DMS79 (cell line): ENCODE data around the gene POMGNT1.
A peak's percentile ranks its signal among the peaks of the same experiment; 100 is the strongest.
"Not testable (repeated sequence)": the region's sequence is repeated elsewhere in the genome, so short reads cannot be mapped to it uniquely, and the experiment has no call there.

Experiments used
- DNase-seq: peaks from one replicate; lab custom pipeline; 2025; lab: John Stamatoyannopoulos, UW

Gene POMGNT1

DNA sequence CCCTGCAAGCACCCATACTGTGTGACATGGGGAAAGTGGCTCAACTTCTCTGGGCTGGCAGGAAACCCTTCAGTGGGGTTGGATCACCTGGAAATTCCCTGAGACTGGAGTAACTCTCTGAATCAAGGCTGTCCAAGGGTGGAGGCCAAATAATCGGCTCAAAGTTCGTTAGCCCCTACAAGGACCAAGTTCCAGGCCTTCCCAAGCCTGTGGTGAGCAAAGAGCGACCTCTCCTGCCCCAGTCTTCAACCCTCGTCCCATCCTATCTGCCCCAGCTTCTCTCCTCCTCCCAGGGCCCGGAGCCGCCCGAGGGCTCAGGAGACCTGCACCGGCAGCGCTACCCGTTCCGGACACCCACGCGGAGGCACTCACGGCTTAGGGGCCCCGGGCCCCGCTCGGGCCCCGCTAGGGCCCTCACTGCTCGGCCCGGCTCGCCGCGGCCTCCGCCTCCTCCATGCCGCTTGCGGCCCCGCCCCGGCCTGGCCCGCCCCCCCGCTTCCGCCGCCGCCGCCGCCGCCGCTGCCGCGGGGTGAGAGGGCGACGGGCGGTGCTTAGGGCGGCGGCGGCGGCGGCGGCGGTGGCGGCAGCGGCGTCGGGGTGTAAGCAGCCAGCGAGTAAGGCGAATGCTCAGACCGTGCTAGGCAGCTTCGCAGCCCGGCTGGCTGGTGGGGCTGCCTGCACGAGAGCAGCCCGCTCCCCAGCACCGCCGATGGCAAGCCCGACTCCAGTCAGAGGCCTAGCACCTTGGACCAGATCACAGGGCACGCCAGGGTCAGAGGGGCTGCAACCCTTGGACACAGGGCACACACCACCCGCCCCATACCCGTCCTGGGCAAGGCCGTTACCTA lies at the start of gene POMGNT1:
TSS of gene POMGNT1 (minus strand) at position 471 of the 848 bp plus-strand sequence. CDS start 613 bp downstream, outside the sequence.
- DNase-seq = peak; percentile 27

DNA sequence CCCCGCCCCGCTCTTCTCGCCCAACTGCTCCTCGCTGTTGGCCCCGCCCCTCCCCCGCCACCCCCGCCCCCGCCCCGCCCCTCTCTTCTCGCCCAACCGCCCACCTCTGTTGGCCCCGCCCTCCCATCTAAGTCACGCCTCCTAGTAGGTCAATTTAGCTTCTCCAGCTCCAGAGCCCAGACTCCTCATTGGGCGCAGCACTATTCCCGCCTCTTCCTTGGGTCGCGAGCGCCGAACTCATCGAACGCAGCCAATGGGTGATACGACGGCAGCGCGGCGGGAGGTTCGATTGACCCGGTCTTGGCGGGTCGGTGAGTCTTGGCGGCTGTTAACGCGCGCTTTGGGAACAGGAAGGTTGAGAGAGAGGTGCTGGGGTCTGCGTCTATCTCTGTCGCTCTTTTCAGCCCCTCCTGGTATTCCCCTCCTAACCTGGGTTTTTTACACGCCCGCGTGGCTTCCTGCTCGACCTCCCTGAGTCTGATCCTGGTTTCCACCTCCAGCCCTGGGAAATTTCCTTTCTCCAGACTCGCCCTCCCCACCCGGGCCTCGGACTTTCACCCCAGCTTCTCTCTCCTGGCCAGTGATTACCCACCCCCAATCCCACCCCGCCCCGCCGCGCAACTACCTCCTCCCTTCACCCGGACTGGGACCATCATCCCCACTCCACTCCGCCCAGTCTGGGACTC lies 49.3 kb upstream of the POMGNT1 start, which contains the start of gene RAD54L:
TSS of gene RAD54L (plus strand) at position 328 of the 686 bp plus-strand sequence. CDS start 643 bp downstream, outside the sequence.
- peak; percentile 98 for DNase-seq

GRCh38 chr1:46246548-46247435 lies 48.6 kb upstream of the POMGNT1 start:
- DNase-seq = peak; percentile 69

DNA sequence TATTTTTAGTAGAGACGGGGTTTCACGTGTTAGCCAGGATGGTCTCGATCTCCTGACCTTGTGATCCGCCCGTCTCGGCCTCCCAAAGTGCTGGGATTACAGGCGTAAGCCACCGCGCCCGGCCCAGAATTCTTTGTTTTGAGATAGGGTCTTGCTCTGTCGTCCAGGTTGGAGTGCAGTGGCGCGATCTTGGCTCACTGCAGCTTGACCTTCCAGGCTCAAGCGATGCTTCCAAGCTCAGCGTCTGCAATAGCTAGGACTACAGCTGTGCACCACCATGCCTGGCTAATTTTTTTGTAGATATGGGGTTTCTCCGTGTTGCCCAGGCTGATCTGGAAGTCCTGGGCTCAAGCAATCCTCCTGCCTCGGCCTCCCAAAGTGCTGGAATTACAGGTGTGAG lies 47.9 kb upstream of the POMGNT1 start:
- DNase-seq = not testable (repeated sequence)

DNA sequence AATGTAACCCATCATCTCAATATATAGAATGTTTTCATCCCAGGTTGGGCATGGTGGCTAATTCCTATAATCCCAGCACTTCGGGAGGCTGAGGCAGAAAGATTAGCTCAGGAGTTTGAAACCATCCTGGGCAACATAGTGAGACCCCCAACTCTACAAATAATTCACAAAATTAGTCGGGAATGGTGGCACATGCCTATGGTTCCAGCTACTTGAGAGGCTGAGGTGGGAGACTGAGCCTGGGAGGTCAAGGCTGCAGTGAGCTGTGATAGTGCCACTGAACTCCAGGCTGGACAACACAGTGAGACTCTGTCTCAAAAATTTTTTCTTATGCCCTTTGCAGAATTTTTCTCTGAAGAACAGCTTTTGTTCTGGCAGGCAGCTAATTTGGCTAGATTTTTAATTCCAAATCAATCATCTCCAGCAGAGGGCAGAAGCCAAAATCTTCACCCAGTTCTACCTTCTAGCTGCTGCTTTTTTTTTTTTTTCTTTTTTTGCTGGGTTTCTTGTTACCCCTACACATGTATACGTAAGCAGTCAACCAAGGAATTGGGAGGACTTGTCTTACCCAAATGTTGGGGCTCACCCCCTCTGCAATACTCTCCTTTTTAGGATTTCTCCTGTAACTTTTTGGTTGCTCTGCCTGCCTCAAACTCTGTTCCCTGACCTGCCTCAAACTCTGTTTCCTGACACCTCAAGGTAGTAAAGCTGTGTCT lies 46.6 kb upstream of the POMGNT1 start:
- no peak for DNase-seq

DNA sequence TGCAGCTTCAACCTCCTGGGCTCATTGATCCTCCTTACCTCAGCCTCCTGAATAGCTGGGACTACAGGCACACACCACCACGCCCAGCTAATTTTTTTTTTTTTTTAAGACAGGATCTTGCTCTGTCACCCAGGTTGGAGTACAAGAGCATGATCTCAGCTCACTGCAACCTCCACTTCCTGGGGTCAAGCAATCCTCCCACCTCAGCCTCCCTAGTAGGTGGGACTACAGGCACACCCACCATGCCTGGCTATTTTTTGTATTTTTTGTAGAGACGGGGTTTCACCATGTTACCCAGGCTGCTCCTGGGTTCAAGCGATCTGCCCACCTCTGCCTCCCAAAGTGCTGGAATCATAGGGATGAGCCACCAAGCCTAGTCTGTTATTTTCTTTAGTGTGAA lies 45.6 kb upstream of the POMGNT1 start:
- not testable (repeated sequence) for DNase-seq

DNA sequence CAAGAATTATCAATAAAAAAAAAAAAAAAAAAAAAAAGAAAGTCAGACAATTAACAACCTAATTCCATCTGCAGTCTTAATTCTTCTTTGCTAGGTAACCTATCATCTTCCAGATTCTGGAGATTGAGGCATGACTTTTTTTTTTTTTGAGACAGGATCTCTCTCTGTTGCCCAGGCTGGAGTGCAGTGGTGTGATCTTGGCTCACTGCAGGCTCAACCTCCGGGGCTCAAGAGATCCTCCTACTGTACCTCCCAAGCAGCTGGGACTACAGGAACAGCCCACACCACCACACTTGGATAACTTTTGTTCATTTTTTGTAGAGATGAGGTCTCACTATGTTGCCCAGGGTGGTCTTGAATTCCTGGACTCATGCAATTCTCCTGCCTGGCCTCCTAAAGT lies 44.7 kb upstream of the POMGNT1 start:
- DNase-seq = no peak

GRCh38 chr1:46241733-46242132 lies 43.5 kb upstream of the POMGNT1 start:
- DNase-seq = not testable (repeated sequence)

- not testable (repeated sequence) for DNase-seq
Observed at GRCh38 chr1:46238865-46239264, 40.6 kb upstream of the POMGNT1 start.

- no peak for DNase-seq
Observed at GRCh38 chr1:46236882-46237281, 38.6 kb upstream of the POMGNT1 start.

DNA sequence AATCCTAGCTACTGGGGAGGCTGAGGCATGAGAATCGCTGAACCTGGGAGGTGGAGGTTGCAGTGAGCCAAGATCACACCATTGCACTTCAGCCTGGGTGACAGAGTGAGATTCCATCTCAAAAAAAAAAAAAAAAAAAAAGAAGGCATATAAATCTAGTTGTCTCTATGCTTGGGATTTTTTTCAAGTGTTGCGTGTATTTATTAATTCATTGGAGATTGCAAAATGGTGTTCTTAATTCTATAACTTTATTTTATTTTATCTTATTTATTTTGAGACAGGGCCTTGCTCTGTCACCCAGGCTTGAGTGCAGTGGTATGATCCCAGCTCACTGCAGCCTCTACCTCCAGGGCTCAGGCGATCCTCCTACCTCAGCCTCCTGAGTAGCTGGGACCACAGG lies 33.0 kb upstream of the POMGNT1 start:
- not testable (repeated sequence) for DNase-seq

DNA sequence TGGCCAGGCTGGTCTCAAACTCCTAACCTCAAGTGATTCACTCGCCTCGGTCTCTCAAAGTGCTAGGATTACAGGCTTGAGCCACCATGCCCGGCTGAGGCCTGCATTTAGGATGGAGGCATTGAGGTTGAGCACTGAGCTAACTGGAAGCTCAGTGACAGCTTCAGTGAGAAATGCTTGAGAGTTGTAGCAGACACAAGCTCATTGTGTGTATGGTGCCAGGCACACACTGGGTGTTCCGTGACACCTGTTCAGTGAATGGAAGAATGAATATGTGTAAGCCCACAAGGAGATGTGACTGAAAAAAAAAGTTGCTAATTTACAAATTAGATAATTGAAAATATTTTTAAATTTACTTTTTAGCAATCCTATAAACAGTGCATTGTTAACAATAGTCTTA lies 26.7 kb upstream of the POMGNT1 start:
- no peak for DNase-seq

DNA sequence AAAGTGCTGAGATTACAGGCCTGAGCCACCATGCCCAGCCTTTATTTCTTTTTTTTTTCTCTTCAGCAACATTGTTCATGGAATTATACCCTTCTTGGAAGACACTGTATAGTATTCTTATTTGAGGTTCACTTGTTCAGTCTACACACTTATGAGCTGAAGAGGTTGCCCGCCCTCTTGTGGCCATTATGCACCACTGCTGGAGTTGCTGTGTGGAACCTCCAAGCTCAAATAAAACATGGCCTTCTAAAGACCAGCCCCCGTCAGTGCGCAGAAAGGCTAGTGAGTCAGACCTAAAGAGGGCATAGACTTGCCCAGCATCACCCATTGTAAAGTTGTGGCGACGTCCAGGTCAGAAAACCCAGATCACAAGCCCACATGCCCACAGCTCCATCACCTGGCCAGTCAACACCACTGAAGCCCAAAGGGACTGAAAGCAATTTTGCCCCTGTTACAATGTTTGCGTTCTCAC lies 25.3 kb upstream of the POMGNT1 start:
- DNase-seq = peak; percentile 61

DNA sequence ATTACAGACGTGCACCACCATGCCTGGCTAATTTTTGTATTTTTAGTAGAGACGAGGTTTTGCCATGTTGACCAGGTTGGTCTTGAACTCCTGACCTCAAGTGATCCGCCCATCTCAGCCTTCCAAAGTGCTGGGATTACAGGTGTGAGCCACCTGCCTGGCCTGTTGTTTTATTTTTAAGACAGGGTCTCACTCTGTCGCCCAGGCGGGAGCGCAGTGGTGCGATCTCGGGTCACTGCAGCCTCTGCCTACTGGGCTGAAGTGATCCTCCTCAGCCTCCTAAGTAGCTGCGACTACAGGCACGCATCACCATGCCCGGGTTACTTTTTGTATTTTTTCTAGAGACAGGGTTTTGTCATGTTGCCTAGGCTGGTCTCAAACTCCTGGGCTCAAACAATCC lies 24.8 kb upstream of the POMGNT1 start:
- DNase-seq = not testable (repeated sequence)

DNA sequence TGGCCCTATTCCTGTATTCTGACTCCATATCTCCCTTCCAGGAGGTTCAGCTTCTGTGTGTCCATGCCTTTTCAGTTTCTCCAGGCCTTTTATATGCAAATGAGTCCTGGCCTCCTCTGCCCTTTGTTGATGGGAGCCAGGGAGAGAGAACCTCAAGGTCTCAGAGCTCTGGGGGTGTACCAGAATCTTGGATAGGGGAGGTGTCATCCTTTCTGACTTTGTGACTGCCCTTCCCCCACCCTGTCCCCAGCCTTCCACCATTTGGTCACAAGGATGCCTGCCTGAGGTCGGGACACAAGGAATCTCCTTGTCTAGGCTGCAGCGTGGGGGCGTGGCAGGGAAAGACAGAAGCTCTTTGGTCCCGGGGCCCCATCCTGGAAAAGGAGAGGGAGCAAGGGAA lies 23.5 kb upstream of the POMGNT1 start:
- no peak for DNase-seq

- no peak for DNase-seq
Observed at GRCh38 chr1:46220808-46221207, 22.6 kb upstream of the POMGNT1 start.

GRCh38 chr1:46219551-46220520 lies 21.6 kb upstream of the POMGNT1 start:
- peak; percentile 27 for DNase-seq

GRCh38 chr1:46218443-46218842 lies 20.2 kb upstream of the POMGNT1 start:
- DNase-seq = peak; percentile 98

GRCh38 chr1:46215504-46215903 lies 17.3 kb upstream of the POMGNT1 start:
- DNase-seq = no peak

- no peak for DNase-seq
Observed at GRCh38 chr1:46211051-46211450, 12.8 kb upstream of the POMGNT1 start.
